Tibial nerve (tissue), 4 donors: ENCODE measurements around the gene BBS12. TPM values are rescaled to one million over a fixed set of nuclear protein-coding genes. Genes with fewer than 3 reads are reported as not detected.
A peak's percentile ranks its signal among the peaks of the same experiment; 100 is the strongest.
"Not testable (repeated sequence)": the region's sequence is repeated elsewhere in the genome, so short reads cannot be mapped to it uniquely, and the experiment has no call there.

ENCODE experiments used
- DNase-seq, 2 donors: peaks; one replicate each; pipeline ENCODE4 v3.0.0-alpha.2; 2019; ENCODE audit warnings: low spot score in 2 of 2
- H3K27ac ChIP-seq, 4 donors: fragments of 200-600 bp; sonication (generic) in 3 of 4; one replicate each; pipeline ENCODE4 v1.5.1; 2017 to 2019; ENCODE audit warnings: mild to moderate bottlenecking in 1 of 4
- H3K27me3 ChIP-seq, 2 donors: fragments of 200-600 bp; sonication (generic) in 1 of 2; one replicate each; pipeline versions ENCODE4 v1.5.1 to v1.6.0; 2017 to 2019
- H3K36me3 ChIP-seq, 3 donors: fragments of 200-600 bp; sonication (generic); one replicate each; pipeline ENCODE4 v1.5.1; 2018 to 2019
- H3K4me1 ChIP-seq, 4 donors: fragments of 200-600 bp; sonication (generic) in 3 of 4; one replicate each; pipeline ENCODE4 v1.5.1; 2017 to 2019
- H3K4me3 ChIP-seq, 4 donors: fragments of 200-600 bp; sonication (generic) in 3 of 4; one replicate each; pipeline ENCODE4 v1.5.1; 2017 to 2019; ENCODE audit warnings: mild to moderate bottlenecking in 1 of 4, moderate library complexity in 1 of 4
- H3K9me3 ChIP-seq, 4 donors: fragments of 200-600 bp; sonication (generic) in 3 of 4; one replicate each; pipeline ENCODE4 v1.5.1; 2017 to 2019
- EP300 ChIP-seq, 2 donors: sonication (generic); formaldehyde crosslinking; IDR thresholded peaks; one replicate each; pipeline ENCODE4 v1.6.1; 2017; ENCODE audit warnings: antibody characterized with exemption in 2 of 2, mild to moderate bottlenecking in 1 of 2
- POLR2A ChIP-seq, 2 donors: fragments of 450-650 bp; IDR thresholded peaks; one replicate each; pipeline ENCODE4 v1.6.1; 2017; ENCODE audit warnings: antibody characterized with exemption in 2 of 2, mild to moderate bottlenecking in 2 of 2, moderate library complexity in 2 of 2
- WGBS, 2 donors: methylation state at CpG; one replicate each; pipeline ENCODE4 v1.1.5; 2018; 5-methylcytosine and 5-hydroxymethylcytosine counted together
- total RNA-seq, 4 donors: library from RNA; depleted of rRNA; stranded (reverse); fragments of >200 nt; gene quantifications; one replicate each; pipeline ENCODE4 v1.1.0, GENCODE V29; 2016
- TF ChIP-seq, protein P1 (sequence below), 5 experiments: fragments of 200-600 bp in 3 of 5; fragments of 450-650 bp in 2 of 5; sonication (generic) in 3 of 5; IDR thresholded peaks; one replicate each; pipeline ENCODE4 v1.5.1; 2016 to 2019; ENCODE audit warnings: antibody characterized with exemption in 5 of 5, mild to moderate bottlenecking in 3 of 5, moderate library complexity in 2 of 5

The BBS12 gene
- total RNA-seq, 4 donors from 2014 or later: 2.9 to 6.7 (median 5.3) TPM

DNA sequence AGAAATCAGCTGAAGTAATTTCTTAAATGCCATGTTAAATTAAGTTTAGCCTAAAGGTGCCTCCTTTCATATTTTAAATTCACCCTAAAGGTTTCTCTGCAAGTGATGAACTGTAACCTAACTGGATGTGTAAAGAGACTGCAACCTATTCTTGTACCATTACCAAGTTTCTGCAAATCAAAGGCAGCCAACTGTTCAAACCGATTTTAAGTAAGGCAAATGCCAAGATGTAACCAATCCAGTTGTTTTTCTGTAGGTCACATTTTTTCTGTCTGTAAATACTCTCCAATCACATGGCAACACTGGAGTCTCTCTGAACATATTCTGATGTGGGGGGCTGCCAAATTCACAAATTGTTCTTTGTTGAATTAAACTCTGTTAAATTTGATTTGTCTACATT is 51.8 kb downstream of the BBS12 start:
- peak overlapping the region; percentile 1 to 74 (median 50) for H3K27ac ChIP-seq
- DNase-seq: no peak
- WGBS, 2 donors: 7 to 14% methylated on average over 1 of the region's 1 CpG
- peaks cover 0 to 36% (median 16%) of the 10 kb centered on the region in 4 donors for H3K4me1 ChIP-seq
- TF ChIP-seq EP300 (IDR thresholded peaks at IDR 0.05): no peak
- TF ChIP-seq, protein P1, sequence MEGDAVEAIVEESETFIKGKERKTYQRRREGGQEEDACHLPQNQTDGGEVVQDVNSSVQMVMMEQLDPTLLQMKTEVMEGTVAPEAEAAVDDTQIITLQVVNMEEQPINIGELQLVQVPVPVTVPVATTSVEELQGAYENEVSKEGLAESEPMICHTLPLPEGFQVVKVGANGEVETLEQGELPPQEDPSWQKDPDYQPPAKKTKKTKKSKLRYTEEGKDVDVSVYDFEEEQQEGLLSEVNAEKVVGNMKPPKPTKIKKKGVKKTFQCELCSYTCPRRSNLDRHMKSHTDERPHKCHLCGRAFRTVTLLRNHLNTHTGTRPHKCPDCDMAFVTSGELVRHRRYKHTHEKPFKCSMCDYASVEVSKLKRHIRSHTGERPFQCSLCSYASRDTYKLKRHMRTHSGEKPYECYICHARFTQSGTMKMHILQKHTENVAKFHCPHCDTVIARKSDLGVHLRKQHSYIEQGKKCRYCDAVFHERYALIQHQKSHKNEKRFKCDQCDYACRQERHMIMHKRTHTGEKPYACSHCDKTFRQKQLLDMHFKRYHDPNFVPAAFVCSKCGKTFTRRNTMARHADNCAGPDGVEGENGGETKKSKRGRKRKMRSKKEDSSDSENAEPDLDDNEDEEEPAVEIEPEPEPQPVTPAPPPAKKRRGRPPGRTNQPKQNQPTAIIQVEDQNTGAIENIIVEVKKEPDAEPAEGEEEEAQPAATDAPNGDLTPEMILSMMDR (IDR thresholded peaks at IDR 0.05): no peak
- no peak overlapping the region for H3K4me3 ChIP-seq
- H3K36me3 ChIP-seq: no peaks in the 10 kb centered on the region
- no peaks in the 10 kb centered on the region for H3K9me3 ChIP-seq
- no peaks in the 10 kb centered on the region for H3K27me3 ChIP-seq

DNA sequence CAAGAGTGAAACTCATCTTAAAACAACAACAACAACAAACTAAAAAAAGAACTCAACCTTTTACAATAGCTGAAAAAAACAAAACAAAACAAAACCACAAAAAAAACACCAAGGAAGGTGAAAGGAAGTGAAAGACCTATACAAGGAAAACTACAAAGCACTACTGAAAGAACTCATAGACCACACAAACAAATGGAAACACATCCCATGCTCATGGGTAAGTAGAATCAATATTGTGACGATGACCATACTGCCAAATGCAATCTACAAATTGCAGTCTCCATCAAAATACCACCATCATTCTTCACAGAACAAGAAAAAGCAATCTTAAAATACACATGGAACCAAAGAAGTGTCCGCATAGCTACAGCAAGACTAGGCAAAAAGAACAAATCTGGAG is 52.6 kb downstream of the BBS12 start:
- H3K27ac ChIP-seq: no peak overlapping the region
- no peak for DNase-seq
- WGBS, 2 donors: 97 to 100% methylated on average over 2 of the region's 2 CpGs
- peaks cover 0 to 36% (median 16%) of the 10 kb centered on the region in 4 donors for H3K4me1 ChIP-seq
- H3K9me3 ChIP-seq: no peaks in the 10 kb centered on the region
- H3K27me3 ChIP-seq: no peaks in the 10 kb centered on the region
- H3K4me3 ChIP-seq: no peak overlapping the region
- H3K36me3 ChIP-seq: no peaks in the 10 kb centered on the region
- TF ChIP-seq EP300 (IDR thresholded peaks at IDR 0.05) (no peak), POLR2A (IDR thresholded peaks at IDR 0.05) (no peak)
- TF ChIP-seq, protein P1 (IDR thresholded peaks at IDR 0.05): no peak

DNA sequence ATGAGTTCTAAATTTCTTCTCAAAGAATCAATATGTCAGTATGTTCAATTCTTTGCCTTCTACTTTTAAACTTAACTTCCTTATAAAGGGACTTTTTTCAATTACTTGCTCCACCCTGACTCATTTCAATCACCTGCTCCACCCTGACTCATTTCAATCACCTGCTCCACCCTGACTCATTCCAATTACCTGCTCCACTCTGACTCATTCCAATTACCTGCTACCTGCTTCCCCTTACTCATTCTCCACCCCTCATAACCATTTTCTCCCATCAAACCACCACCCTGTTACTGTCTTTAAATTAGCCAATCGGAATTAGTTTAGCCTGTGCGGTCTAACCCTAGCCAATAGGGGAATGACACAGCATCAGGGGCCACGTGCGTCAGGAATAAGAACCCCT is 53.8 kb downstream of the BBS12 start:
- WGBS, 2 donors: 93 to 96% methylated on average over 4 of the region's 4 CpGs

DNA sequence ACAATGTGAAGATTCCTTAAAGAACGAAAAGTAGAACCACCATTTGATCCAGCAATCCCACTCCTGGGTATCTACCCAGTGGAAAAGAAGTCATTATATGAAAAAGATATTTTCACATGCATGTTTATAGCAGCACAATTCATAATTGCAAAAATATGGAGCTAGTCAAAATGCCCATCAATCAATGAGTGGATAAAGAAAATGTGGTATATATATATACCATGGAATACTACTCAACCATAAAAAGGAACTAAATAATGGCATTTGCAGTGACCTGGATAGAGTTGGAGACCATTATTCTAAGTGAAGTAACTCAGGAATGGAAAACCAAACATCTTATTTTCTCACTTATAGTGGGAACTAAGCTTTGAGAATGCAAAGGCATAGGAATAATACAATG is 54.4 kb downstream of the BBS12 start:
- not testable (repeated sequence) for H3K4me3 ChIP-seq, H3K36me3 ChIP-seq, DNase-seq, H3K27ac ChIP-seq, H3K27me3 ChIP-seq, H3K9me3 ChIP-seq
- WGBS, 2 donors: 93 to 94% methylated on average over 1 of the region's 1 CpG
- peaks cover 0 to 35% (median 16%) of the 10 kb centered on the region in 4 donors for H3K4me1 ChIP-seq

More for the DNA sequence above, 53.8 kb downstream of the BBS12 start:
- H3K36me3 ChIP-seq, H3K9me3 ChIP-seq, H3K27me3 ChIP-seq, H3K4me3 ChIP-seq, H3K27ac ChIP-seq, DNase-seq: not testable (repeated sequence)
- peaks cover 0 to 36% (median 16%) of the 10 kb centered on the region in 4 donors for H3K4me1 ChIP-seq

DNA sequence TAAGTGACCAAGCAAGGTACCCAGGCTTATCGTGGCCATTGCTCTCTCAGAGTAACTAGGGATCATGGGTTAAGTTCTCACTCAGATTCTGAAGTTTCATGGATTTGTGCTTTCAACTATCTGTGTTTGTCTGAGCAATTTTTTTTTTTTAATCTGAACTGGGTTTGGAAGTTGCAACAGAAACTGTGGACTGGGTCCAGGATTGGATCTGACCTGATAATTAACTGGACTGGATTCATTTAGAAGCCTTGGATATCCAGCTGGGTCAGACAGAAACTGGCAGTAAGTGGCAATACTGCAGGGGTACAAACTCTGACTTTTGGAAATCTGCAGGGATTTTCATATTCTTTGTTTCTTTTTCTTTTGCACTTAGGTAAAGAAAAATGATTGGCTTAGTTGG is 55.4 kb downstream of the BBS12 start:
- no peak for DNase-seq
- H3K4me1 ChIP-seq: peaks cover 0 to 25% (median 13%) of the 10 kb centered on the region in 4 donors
- H3K27ac ChIP-seq: no peak overlapping the region
- no peaks in the 10 kb centered on the region for H3K36me3 ChIP-seq
- 43 to 52% methylated on average over 1 of the region's 1 CpG for WGBS, 2 donors
- no peak for TF ChIP-seq POLR2A (IDR thresholded peaks at IDR 0.05)
- TF ChIP-seq, protein P1 (IDR thresholded peaks at IDR 0.05): no peak
- no peak for TF ChIP-seq EP300 (IDR thresholded peaks at IDR 0.05)
- H3K27me3 ChIP-seq: no peaks in the 10 kb centered on the region
- H3K4me3 ChIP-seq: no peak overlapping the region
- no peaks in the 10 kb centered on the region for H3K9me3 ChIP-seq

DNA sequence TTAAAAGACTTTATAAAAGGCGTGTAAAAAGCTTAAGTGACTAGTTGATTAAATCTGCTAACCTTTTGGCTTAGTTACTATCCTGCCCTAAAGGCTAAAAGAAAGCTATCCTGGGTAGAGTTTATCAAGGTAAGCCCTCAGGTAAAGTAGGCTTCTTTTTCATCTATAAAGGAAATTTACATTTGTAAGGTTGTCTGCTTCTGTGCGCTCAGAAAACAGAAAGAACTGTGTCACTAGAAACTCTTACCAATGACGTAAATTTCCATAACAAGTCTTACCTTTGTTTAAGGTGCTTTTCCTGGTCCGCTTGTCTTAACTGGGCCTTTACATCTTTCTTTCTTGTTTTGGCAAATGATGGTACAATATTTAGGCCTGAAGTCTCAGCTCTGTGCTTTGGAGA is 56.4 kb downstream of the BBS12 start:
- Histone ChIP-seq H3K4me1 (peaks cover 0 to 15% (median 3%) of the 10 kb centered on the region in 4 donors), H3K36me3 (no peaks in the 10 kb centered on the region), H3K4me3 (no peak overlapping the region), H3K27me3 (no peaks in the 10 kb centered on the region), H3K9me3 (no peaks in the 10 kb centered on the region), H3K27ac (no peak overlapping the region)
- TF ChIP-seq POLR2A (IDR thresholded peaks at IDR 0.05): no peak
- TF ChIP-seq, protein P1 (IDR thresholded peaks at IDR 0.05): no peak
- 90 to 94% methylated on average over 4 of the region's 4 CpGs for WGBS, 2 donors
- DNase-seq: no peak
